Left ventricle myocardium superior (tissue), 1 donor: ENCODE measurements around the gene SUSD3. TPM values are rescaled to one million over a fixed set of nuclear protein-coding genes. Genes with fewer than 3 reads are reported as not detected.

Experiments used
- ATAC-seq: fragments of 200-7000 bp; cut with Tn5 transposase; one replicate; pipeline ENCODE4 v1.9.1; 2020; ENCODE audit warnings: mild to moderate bottlenecking, moderate library complexity
- DNase-seq: peaks from one replicate; pipeline ENCODE4 v3.0.0-alpha.2; 2020
- intact Hi-C: fragments of 100-400 bp; cut with micrococcal nuclease; formaldehyde crosslinking; loops from one replicate; pipeline ENCODE4 v1.11.0; 2022
- total RNA-seq: library from RNA; stranded (reverse); fragmentation: NEBNext Ultra II Directional; extraction: Animal tissue kit (Norgen Biotek cat#: 25700); gene quantifications from one replicate; pipeline ENCODE4 v1.2.1, GENCODE V29; 2021
- donor health status: DM: no; HTN: yes; CAD: no; lungs with severe emphysema.

The SUSD3 gene
- total RNA-seq, 1 donor from 2014 or later: 0.87 TPM

- intact Hi-C loops: no loop called here
- ATAC-seq (peak; percentile 44), DNase-seq (peak; percentile 46)
Observed at GRCh38 chr9:93064392-93065134, 6.1 kb downstream of the SUSD3 start.

- ATAC-seq (peak; percentile 65), DNase-seq (peak; percentile 38)
- intact Hi-C loops: no loop called here
Observed at GRCh38 chr9:93065135-93065720, 6.7 kb downstream of the SUSD3 start.

- intact Hi-C loops: no loop called here
- ATAC-seq: no peak
- no peak for DNase-seq
Observed at GRCh38 chr9:93066978-93067603, 8.6 kb downstream of the SUSD3 start.

GRCh38 chr9:93068956-93069355 lies 10.5 kb downstream of the SUSD3 start:
- intact Hi-C loops: no loop called here
- DNase-seq (no peak), ATAC-seq (no peak)

GRCh38 chr9:93071464-93071863 lies 13.0 kb downstream of the SUSD3 start:
- intact Hi-C loops: no loop called here
- DNase-seq (peak; percentile 12), ATAC-seq (peak; percentile 40)

GRCh38 chr9:93072383-93072795 lies 13.9 kb downstream of the SUSD3 start:
- ATAC-seq (peak; percentile 85), DNase-seq (peak; percentile 50)

GRCh38 chr9:93076101-93076791 lies 17.7 kb downstream of the SUSD3 start:
- DNase-seq (no peak), ATAC-seq (no peak)
- intact Hi-C loops: no loop called here

More at GRCh38 chr9:93072383-93072795, 13.9 kb downstream of the SUSD3 start:
- intact Hi-C loops: no loop called here

GRCh38 chr9:93076792-93077128 lies 18.3 kb downstream of the SUSD3 start:
- DNase-seq: no peak
- no peak for ATAC-seq
- intact Hi-C loops: no loop called here

- intact Hi-C loops: no loop called here
- ATAC-seq (no peak), DNase-seq (no peak)
Observed at GRCh38 chr9:93077367-93077766, 18.9 kb downstream of the SUSD3 start.

- DNase-seq (no peak), ATAC-seq (no peak)
- intact Hi-C loops: no loop called here
Observed at GRCh38 chr9:93077811-93078210, 19.3 kb downstream of the SUSD3 start.

- DNase-seq (no peak), ATAC-seq (no peak)
- intact Hi-C loops: no loop called here
Observed at GRCh38 chr9:93079371-93079770, 20.9 kb downstream of the SUSD3 start.

- intact Hi-C loops: no loop called here
- ATAC-seq (no peak), DNase-seq (no peak)
Observed at GRCh38 chr9:93080406-93080805, 21.9 kb downstream of the SUSD3 start.

- no peak for ATAC-seq
- intact Hi-C loops: no loop called here
- no peak for DNase-seq
Observed at GRCh38 chr9:93081081-93081529, 22.6 kb downstream of the SUSD3 start.

GRCh38 chr9:93081931-93082330 lies 23.4 kb downstream of the SUSD3 start:
- intact Hi-C loops: no loop called here
- DNase-seq (no peak), ATAC-seq (no peak)

- DNase-seq (no peak), ATAC-seq (no peak)
- intact Hi-C loops: no loop called here
Observed at GRCh38 chr9:93082841-93083411, 24.4 kb downstream of the SUSD3 start.

GRCh38 chr9:93083592-93084470 lies 25.3 kb downstream of the SUSD3 start:
- ATAC-seq (no peak), DNase-seq (no peak)
- intact Hi-C loops: no loop called here

GRCh38 chr9:93084471-93084881 lies 26.0 kb downstream of the SUSD3 start:
- intact Hi-C loops: no loop called here
- ATAC-seq: no peak
- DNase-seq: no peak

- intact Hi-C loops: no loop called here
- ATAC-seq (no peak), DNase-seq (no peak)
Observed at GRCh38 chr9:93085676-93086075, 27.2 kb downstream of the SUSD3 start.
